HCT116 (cell line): ENCODE results near the gene CMC2. TPM values are rescaled to one million over a fixed set of nuclear protein-coding genes. Genes with fewer than 3 reads are reported as not detected.

Experiments
- ATAC-seq: fragments of 200-7000 bp; cut with Tn5 transposase; 2 replicates; pipeline ENCODE4 v1.9.1; 2020; ENCODE audit warnings: mild to moderate bottlenecking, moderate library complexity
- BruUV-seq: library from RNA; stranded (reverse); fragments of 400-500 nt; replicated peaks from 2 replicates; lab custom pipeline; 2021; lab: Mats Ljungman, UMichigan
- CTCF ChIA-PET: fragments of 300-600 bp; sonication (Branson Sonifier 250); formaldehyde crosslinking; loops from one replicate; lab custom pipeline; 2021; ENCODE audit warnings: antibody characterized with exemption; lab: Charles Lee
- POLR2A ChIA-PET: fragments of 300-600, 350-600 bp; sonication (Branson Sonifier 250); formaldehyde crosslinking; loops from one replicate; lab custom pipeline; 2021; ENCODE audit warnings: antibody characterized with exemption; lab: Charles Lee
- RAD21 ChIA-PET, 2 experiments: fragments of 300-600 bp; sonication (Branson Sonifier 250); formaldehyde crosslinking; loops; one replicate each; lab custom pipeline; 2023; ENCODE audit warnings: low total read pairs in 2 of 2; ENCODE audit not compliant: uncharacterized antibody in 2 of 2, unreplicated experiment in 2 of 2, low non-redundant PET in 1 of 2; lab: Charles Lee
- DNase-seq: peaks from one replicate; pipeline ENCODE4 v3.0.0-alpha.2; 2010; ENCODE audit warnings: low read depth, low spot score
- H2AFZ ChIP-seq: fragments of 200-600 bp; shearing (Covaris generic), sonication (generic); 2 replicates; pipeline ENCODE4 v1.6.1; 2017; ENCODE audit warnings: low read depth, mixed run types, mixed read lengths, antibody characterized with exemption, low read length; ENCODE audit not compliant: poor library complexity, severe bottlenecking
- H3K27ac ChIP-seq: 2 replicates; pipeline ENCODE4 v1.5.1; 2012; ENCODE audit warnings: low read depth, low read length
- H3K27me3 ChIP-seq: fragments of 200-600 bp; sonication (generic); 2 replicates; pipeline ENCODE4 v1.6.1; 2016; ENCODE audit warnings: mixed run types, low read length, mixed read lengths; ENCODE audit not compliant: insufficient read depth
- H3K36me3 ChIP-seq, 2 experiments: fragments of 200-500 bp in 1 of 2; fragments of 200-600 bp in 1 of 2; sonication (Bioruptor generic) in 1 of 2; sonication (generic) in 1 of 2; 2 replicates each; pipeline versions ENCODE4 v1.5.1 to v1.6.1; 2014 to 2016; ENCODE audit warnings: low read length in 2 of 2, inconsistent platforms in 1 of 2, mixed read lengths in 1 of 2, mixed run types in 1 of 2; ENCODE audit not compliant: insufficient read depth in 2 of 2, control insufficient read depth in 1 of 2
- H3K4me1 ChIP-seq, 2 experiments: fragments of 200-600 bp in 1 of 2; sonication (generic) in 1 of 2; 2 replicates each; pipeline versions ENCODE4 v1.5.1 to v1.6.1; 2012 to 2017; ENCODE audit warnings: low read length in 2 of 2, inconsistent platforms in 1 of 2, mild to moderate bottlenecking in 1 of 2, mixed read lengths in 1 of 2, mixed run types in 1 of 2, moderate library complexity in 1 of 2; ENCODE audit not compliant: insufficient read depth in 2 of 2, control insufficient read depth in 1 of 2
- H3K4me2 ChIP-seq: fragments of 200-600 bp; sonication (generic); 2 replicates; pipeline ENCODE4 v1.6.1; 2017; ENCODE audit warnings: mixed run types, low read length, mixed read lengths
- H3K4me3 ChIP-seq, 2 experiments: fragments of 200-600 bp in 1 of 2; sonication (generic) in 1 of 2; replicated peaks in 1 of 2; 2 replicates each; pipeline ENCODE4 v1.5.1; 2011 to 2016; ENCODE audit warnings: low read length in 2 of 2, control low read depth in 1 of 2, low read depth in 1 of 2, mild to moderate bottlenecking in 1 of 2, mixed read lengths in 1 of 2, mixed run types in 1 of 2
- H3K79me2 ChIP-seq: fragments of 200-600 bp; sonication (generic); 2 replicates; pipeline ENCODE4 v1.6.1; 2017; ENCODE audit warnings: mild to moderate bottlenecking, mixed run types, low read length, moderate library complexity, mixed read lengths; ENCODE audit not compliant: insufficient read depth
- H3K9ac ChIP-seq: fragments of 200-600 bp; sonication (generic); 2 replicates; pipeline ENCODE4 v1.6.1; 2016; ENCODE audit warnings: low read length, mixed read lengths
- H3K9me2 ChIP-seq: fragments of 200-600 bp; sonication (generic), shearing (Covaris generic); 2 replicates; pipeline ENCODE4 v1.6.1; 2017; ENCODE audit warnings: mixed run types, mild to moderate bottlenecking, moderate library complexity; ENCODE audit not compliant: insufficient read depth
- H3K9me3 ChIP-seq, 2 experiments: fragments of 200-500 bp in 1 of 2; fragments of 200-600 bp in 1 of 2; sonication (Bioruptor generic) in 1 of 2; sonication (generic) in 1 of 2; 2 replicates each; pipeline ENCODE4 v1.6.1; 2014 to 2017; ENCODE audit warnings: low read length in 2 of 2, mixed read lengths in 2 of 2, inconsistent platforms in 1 of 2, low read depth in 1 of 2, mild to moderate bottlenecking in 1 of 2, mixed run types in 1 of 2, moderate library complexity in 1 of 2; ENCODE audit not compliant: control insufficient read depth in 1 of 2, insufficient read depth in 1 of 2
- H4K20me1 ChIP-seq: fragments of 200-600 bp; sonication (generic), shearing (Covaris generic); 2 replicates; pipeline ENCODE4 v1.6.1; 2017; ENCODE audit warnings: mixed run types, mild to moderate bottlenecking, moderate library complexity; ENCODE audit not compliant: insufficient read depth
- FOSL1 ChIP-seq: IDR thresholded peaks from 2 replicates; pipeline ENCODE4 v1.6.1; 2012; ENCODE audit warnings: low read depth
- POLR2AphosphoS5 ChIP-seq: IDR thresholded peaks from 2 replicates; pipeline ENCODE4 v1.6.1; 2011; ENCODE audit warnings: mild to moderate bottlenecking, low read depth, low read length, moderate library complexity
- RAD21 ChIP-seq: IDR thresholded peaks from 2 replicates; pipeline ENCODE4 v1.6.1; 2012; ENCODE audit warnings: low read depth, mild to moderate bottlenecking
- SP1 ChIP-seq: IDR thresholded peaks from 2 replicates; pipeline ENCODE4 v1.6.1; 2012; ENCODE audit warnings: low read depth
- SRF ChIP-seq: IDR thresholded peaks from 2 replicates; pipeline ENCODE4 v1.6.1; 2012; ENCODE audit warnings: low read depth
- TCF7L2 ChIP-seq: IDR thresholded peaks from 2 replicates; pipeline ENCODE4 v1.7.0; 2011; ENCODE audit warnings: borderline replicate concordance, inconsistent platforms; ENCODE audit not compliant: insufficient read depth, insufficient read length; ENCODE audit errors: extremely low read depth
- intact Hi-C: fragments of 100-400 bp; cut with micrococcal nuclease; formaldehyde crosslinking; loops from 2 replicates; pipeline ENCODE4 v1.10.0; 2022
- total RNA-seq: library from RNA; stranded (reverse); gene quantifications from one replicate; pipeline ENCODE4 v1.2.1, GENCODE V29; 2021; ENCODE audit not compliant: unreplicated experiment
- TF ChIP-seq, protein P1 (sequence below): IDR thresholded peaks from 2 replicates; pipeline ENCODE4 v1.6.1; 2012
- TF ChIP-seq, protein P2 (sequence below): IDR thresholded peaks from 2 replicates; pipeline ENCODE4 v1.6.1; 2011; ENCODE audit warnings: mild to moderate bottlenecking, low read length, moderate library complexity; ENCODE audit not compliant: insufficient replicate concordance; ENCODE audit errors: extremely low read depth

The CMC2 gene
- total RNA-seq, 1 experiment from 2014 or later = 119 TPM

DNA sequence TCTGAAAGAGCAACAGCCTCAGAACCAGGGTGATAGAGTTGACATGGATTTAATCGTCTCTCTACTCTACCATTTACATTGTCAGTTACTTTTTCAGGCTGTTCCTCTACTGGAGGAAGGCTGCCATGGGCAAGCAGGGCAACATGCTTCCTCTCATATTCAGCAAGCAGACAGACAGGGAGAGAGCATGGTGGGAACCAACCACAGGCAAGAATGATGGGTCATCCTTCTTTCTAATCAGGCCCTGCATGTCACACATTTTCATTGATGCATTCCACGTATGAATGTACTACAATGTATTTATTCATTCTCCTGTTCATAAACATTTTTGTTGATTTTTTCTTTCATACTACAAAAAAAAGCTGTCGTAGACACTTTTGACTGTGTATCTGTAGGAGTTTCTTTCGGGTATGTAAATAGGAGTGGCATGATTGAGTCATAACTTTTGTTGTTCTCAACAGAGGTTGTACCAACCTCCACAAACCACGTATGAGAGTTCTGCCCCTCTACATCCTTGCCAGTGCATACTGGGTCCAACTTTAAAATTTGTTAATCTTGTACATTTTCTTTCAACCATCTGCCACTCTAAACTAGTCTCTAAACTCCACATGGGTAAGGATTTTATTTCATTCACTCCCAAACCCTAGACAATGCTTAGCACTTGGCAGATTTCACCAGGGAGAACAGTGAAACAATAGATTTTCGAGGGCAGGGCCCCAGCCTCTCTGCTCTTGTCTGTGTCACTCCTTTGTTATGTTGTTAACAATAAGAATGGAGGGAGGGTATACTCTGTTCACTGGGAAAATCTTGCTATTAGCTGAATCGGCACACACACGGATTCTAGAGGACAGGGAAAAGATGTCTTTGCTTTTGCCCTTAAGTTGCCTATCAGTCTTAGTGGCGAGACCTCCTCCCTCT, 58.7 kb downstream of the CMC2 start:
- no peaks in the 10 kb centered on the region for H3K79me2 ChIP-seq
- no peak for DNase-seq
- no peak overlapping the region for H3K9ac ChIP-seq
- ATAC-seq = no peak
- no peak overlapping the region for H2AFZ ChIP-seq
- ChIA-PET RAD21 (no interaction called here), CTCF (interaction anchor here (1.5 to 1.7 kb wide), 3 partner anchors 8 to 56 kb away, joined by 3 to 7 read pairs (median 6); no protein-coding TSS in a partner anchor), POLR2A (no interaction called here)
- no peak overlapping the region for H3K27ac ChIP-seq
- peaks cover 27% of the 10 kb centered on the region; the same call in 1 of the 2 replicates for H3K27me3 ChIP-seq
- no peaks in the 10 kb centered on the region for H3K36me3 ChIP-seq
- no peak overlapping the region for H3K4me2 ChIP-seq
- H3K4me1 ChIP-seq = no peaks in the 10 kb centered on the region
- H3K9me2 ChIP-seq = no peaks in the 10 kb centered on the region
- H3K4me3 ChIP-seq = no peak overlapping the region
- no peaks in the 10 kb centered on the region for H3K9me3 ChIP-seq
- intact Hi-C loops = no loop called here
- no peaks in the 10 kb centered on the region for H4K20me1 ChIP-seq
- BruUV-seq = no TSS peak
- TF ChIP-seq RAD21 (no peak), SP1 (no peak), SRF (no peak), TCF7L2 (no peak), FOSL1 (no peak), POLR2AphosphoS5 (no peak)
- TF ChIP-seq, protein P1, sequence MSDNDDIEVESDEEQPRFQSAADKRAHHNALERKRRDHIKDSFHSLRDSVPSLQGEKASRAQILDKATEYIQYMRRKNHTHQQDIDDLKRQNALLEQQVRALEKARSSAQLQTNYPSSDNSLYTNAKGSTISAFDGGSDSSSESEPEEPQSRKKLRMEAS = no peak
- TF ChIP-seq, protein P2, sequence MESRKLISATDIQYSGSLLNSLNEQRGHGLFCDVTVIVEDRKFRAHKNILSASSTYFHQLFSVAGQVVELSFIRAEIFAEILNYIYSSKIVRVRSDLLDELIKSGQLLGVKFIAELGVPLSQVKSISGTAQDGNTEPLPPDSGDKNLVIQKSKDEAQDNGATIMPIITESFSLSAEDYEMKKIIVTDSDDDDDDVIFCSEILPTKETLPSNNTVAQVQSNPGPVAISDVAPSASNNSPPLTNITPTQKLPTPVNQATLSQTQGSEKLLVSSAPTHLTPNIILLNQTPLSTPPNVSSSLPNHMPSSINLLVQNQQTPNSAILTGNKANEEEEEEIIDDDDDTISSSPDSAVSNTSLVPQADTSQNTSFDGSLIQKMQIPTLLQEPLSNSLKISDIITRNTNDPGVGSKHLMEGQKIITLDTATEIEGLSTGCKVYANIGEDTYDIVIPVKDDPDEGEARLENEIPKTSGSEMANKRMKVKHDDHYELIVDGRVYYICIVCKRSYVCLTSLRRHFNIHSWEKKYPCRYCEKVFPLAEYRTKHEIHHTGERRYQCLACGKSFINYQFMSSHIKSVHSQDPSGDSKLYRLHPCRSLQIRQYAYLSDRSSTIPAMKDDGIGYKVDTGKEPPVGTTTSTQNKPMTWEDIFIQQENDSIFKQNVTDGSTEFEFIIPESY = no peak
- TF ChIP-seq, all 23 proteins: peak for 0
